Measurements from ENCODE around the gene PROK1. TPM values are rescaled to one million over a fixed set of nuclear protein-coding genes. Genes with fewer than 3 reads are reported as not detected.
"Not testable (repeated sequence)": the region's sequence is repeated elsewhere in the genome, so short reads cannot be mapped to it uniquely, and the experiment has no call there.

Gene PROK1
- total RNA-seq, 6 experiments from 2014 or later: not detected

DNA sequence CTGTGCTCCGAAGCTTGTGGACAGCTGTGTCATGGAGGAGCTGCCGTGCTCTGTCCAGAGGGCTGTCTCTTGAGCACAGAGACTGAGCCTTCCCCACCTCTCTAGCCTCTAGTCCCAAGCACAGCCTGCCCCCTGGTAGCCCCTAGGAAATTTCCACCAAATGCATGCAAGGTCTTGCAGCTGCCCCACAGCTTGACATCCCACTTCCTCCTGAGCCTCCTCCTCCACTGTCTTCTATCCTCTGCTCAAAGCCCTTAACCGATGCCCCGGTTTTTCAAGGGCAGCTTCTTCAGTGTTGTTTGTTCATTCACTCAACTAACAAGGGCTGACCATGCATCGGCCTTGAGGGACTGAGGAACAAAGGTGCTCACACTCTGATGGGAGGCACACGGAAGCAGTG is 20.6 kb upstream of the PROK1 start:
- Mint-ChIP-seq H3K9me3 (no peaks in the 10 kb centered on the region), H3K4me3 (no peak overlapping the region), H3K4me1 (ENCODE audit: low read depth) (no peaks in the 10 kb centered on the region), H3K27me3 (ENCODE audit: insufficient read depth) (peaks cover 68% of the 10 kb centered on the region), H3K36me3 (ENCODE audit: low read depth) (no peaks in the 10 kb centered on the region), H3K27ac (no peak overlapping the region)
- DNase-seq: no peak
- TF ChIP-seq, protein P1, sequence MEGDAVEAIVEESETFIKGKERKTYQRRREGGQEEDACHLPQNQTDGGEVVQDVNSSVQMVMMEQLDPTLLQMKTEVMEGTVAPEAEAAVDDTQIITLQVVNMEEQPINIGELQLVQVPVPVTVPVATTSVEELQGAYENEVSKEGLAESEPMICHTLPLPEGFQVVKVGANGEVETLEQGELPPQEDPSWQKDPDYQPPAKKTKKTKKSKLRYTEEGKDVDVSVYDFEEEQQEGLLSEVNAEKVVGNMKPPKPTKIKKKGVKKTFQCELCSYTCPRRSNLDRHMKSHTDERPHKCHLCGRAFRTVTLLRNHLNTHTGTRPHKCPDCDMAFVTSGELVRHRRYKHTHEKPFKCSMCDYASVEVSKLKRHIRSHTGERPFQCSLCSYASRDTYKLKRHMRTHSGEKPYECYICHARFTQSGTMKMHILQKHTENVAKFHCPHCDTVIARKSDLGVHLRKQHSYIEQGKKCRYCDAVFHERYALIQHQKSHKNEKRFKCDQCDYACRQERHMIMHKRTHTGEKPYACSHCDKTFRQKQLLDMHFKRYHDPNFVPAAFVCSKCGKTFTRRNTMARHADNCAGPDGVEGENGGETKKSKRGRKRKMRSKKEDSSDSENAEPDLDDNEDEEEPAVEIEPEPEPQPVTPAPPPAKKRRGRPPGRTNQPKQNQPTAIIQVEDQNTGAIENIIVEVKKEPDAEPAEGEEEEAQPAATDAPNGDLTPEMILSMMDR (IDR thresholded peaks at IDR 0.05): no peak

DNA sequence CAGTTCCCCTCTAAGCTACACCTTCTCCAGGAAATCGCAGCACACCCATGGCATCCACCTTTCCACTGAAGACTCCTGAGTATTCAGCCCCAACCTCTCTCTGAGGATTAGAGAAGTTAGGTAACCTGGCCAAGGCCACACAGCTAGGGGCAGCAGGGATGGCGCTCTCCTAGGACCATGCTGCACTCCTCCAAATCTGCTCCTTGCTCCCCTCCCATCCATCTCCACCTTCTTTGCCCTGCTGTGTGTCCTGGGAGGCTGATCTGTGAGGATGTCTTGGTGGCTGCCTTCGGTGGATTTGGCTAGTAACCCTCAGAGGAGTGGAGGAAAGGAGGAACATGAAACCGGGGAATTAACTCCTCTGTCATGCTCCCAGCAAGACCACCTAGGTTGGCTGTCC is 20.0 kb upstream of the PROK1 start:
- no peak overlapping the region for H3K27ac Mint-ChIP-seq
- no peaks in the 10 kb centered on the region for H3K9me3 Mint-ChIP-seq
- no peaks in the 10 kb centered on the region for H3K4me1 Mint-ChIP-seq (ENCODE audit: low read depth)
- DNase-seq: no peak
- peaks cover 63% of the 10 kb centered on the region for H3K27me3 Mint-ChIP-seq (ENCODE audit: insufficient read depth)
- H3K4me3 Mint-ChIP-seq: no peak overlapping the region
- no peaks in the 10 kb centered on the region for H3K36me3 Mint-ChIP-seq (ENCODE audit: low read depth)
- TF ChIP-seq, protein P1 (IDR thresholded peaks at IDR 0.05): no peak

- H3K9me3 Mint-ChIP-seq: no peaks in the 10 kb centered on the region
- H3K36me3 Mint-ChIP-seq (ENCODE audit: low read depth): no peaks in the 10 kb centered on the region
- peaks cover 63% of the 10 kb centered on the region for H3K27me3 Mint-ChIP-seq (ENCODE audit: insufficient read depth)
- H3K4me1 Mint-ChIP-seq (ENCODE audit: low read depth): peaks cover 6% of the 10 kb centered on the region; the same call in 1 of the 2 replicates
- TF ChIP-seq, protein P1 (IDR thresholded peaks at IDR 0.05): no peak
- no peak overlapping the region for H3K4me3 Mint-ChIP-seq
- no peak for DNase-seq
- H3K27ac Mint-ChIP-seq: no peak overlapping the region
These were observed 17.7 kb upstream of the PROK1 start for GRCh38 chr1:110433213-110433612.

DNA sequence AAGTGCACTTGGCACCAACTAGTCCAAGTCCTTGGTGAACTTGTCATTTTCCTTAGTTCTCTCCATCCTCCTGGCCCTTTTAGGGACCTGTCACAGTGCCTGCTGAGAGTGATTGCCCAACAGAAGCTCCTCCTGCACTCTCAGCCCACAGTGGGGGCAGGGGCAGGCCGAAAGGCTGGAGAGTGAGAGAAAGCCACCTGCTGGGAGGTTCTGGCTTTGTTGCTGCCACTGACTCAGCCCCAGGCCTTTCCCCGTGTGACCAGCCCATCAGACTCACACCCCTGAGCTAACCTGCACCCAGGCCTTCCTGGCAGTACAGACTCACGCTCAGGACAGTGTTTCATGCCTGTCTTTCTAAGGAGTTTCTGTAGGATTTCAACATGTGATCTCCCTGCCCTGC is 17.1 kb upstream of the PROK1 start:
- no peaks in the 10 kb centered on the region for H3K9me3 Mint-ChIP-seq
- no peak overlapping the region for H3K27ac Mint-ChIP-seq
- H3K27me3 Mint-ChIP-seq (ENCODE audit: insufficient read depth): peaks cover 66% of the 10 kb centered on the region
- TF ChIP-seq, protein P1 (IDR thresholded peaks at IDR 0.05): 0 out of 2 replicates have a peak, but pooled peaks have one; percentile 14
- no peak overlapping the region for H3K4me3 Mint-ChIP-seq
- peaks cover 6% of the 10 kb centered on the region; the same call in 1 of the 2 replicates for H3K4me1 Mint-ChIP-seq (ENCODE audit: low read depth)
- DNase-seq: peak; percentile 13
- no peaks in the 10 kb centered on the region for H3K36me3 Mint-ChIP-seq (ENCODE audit: low read depth)

DNA sequence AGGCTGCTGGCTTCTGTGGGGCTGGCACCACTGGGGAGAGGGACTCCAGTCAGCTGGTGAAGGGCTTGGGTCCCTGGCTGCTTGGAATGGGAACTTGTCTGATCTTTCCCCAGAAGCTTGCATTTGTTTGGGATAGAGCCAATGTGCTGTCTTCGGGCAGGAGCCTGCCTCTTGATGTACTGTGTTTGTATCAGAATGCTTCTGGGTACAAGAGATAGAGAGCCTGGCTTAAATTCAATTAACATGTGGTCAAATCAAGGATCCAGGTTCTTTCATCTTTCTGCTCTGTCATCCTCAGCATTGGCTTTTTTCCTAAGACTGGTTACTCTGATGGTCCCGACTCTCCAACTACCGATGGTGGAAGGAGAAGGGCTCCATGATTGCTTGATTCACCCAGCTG is 16.0 kb upstream of the PROK1 start:
- Mint-ChIP-seq H3K4me3 (no peak overlapping the region), H3K4me1 (ENCODE audit: low read depth) (peaks cover 6% of the 10 kb centered on the region; the same call in 1 of the 2 replicates), H3K27me3 (ENCODE audit: insufficient read depth) (peaks cover 59% of the 10 kb centered on the region), H3K36me3 (ENCODE audit: low read depth) (no peaks in the 10 kb centered on the region), H3K27ac (no peak overlapping the region), H3K9me3 (no peaks in the 10 kb centered on the region)
- TF ChIP-seq, protein P1 (IDR thresholded peaks at IDR 0.05): no peak
- no peak for DNase-seq

- TF ChIP-seq, protein P1 (IDR thresholded peaks at IDR 0.05): no peak
- DNase-seq: peak; percentile 38
- peaks cover 13% of the 10 kb centered on the region for H3K4me1 Mint-ChIP-seq (ENCODE audit: low read depth)
- H3K4me3 Mint-ChIP-seq: no peak overlapping the region
- no peaks in the 10 kb centered on the region for H3K36me3 Mint-ChIP-seq (ENCODE audit: low read depth)
- H3K9me3 Mint-ChIP-seq: no peaks in the 10 kb centered on the region
- no peak overlapping the region for H3K27ac Mint-ChIP-seq
- peaks cover 42% of the 10 kb centered on the region for H3K27me3 Mint-ChIP-seq (ENCODE audit: insufficient read depth)
These were observed 14.3 kb upstream of the PROK1 start for GRCh38 chr1:110436635-110437034.

- DNase-seq; H3K9me3 Mint-ChIP-seq; H3K36me3 Mint-ChIP-seq (ENCODE audit: low read depth); H3K4me3 Mint-ChIP-seq; H3K27ac Mint-ChIP-seq: not testable (repeated sequence)
- Mint-ChIP-seq H3K4me1 (ENCODE audit: low read depth) (peaks cover 13% of the 10 kb centered on the region), H3K27me3 (ENCODE audit: insufficient read depth) (peaks cover 37% of the 10 kb centered on the region)
These were observed 13.2 kb upstream of the PROK1 start for GRCh38 chr1:110437645-110438299.

Data from HFFc6 (cell line).